ENCODE data around the gene DEPDC1. TPM values are rescaled to one million over a fixed set of nuclear protein-coding genes. Genes with fewer than 3 reads are reported as not detected.
"Not testable (repeated sequence)": the region's sequence is repeated elsewhere in the genome, so short reads cannot be mapped to it uniquely, and the experiment has no call there.

DEPDC1 gene
- total RNA-seq, 1 donor from 2014 or later, result 0.19 TPM

GRCh38 chr1:68479501-68479900, 17.4 kb downstream of the DEPDC1 start:
- no peak for DNase-seq (ENCODE audit: low spot score)
- intact Hi-C loops (cut with DNase I), result no loop called here

- intact Hi-C loops (cut with DNase I), result no loop called here
- DNase-seq (ENCODE audit: low spot score), result no peak
These were observed 18.2 kb downstream of the DEPDC1 start for GRCh38 chr1:68478662-68479061.

GRCh38 chr1:68476626-68477025, 20.3 kb downstream of the DEPDC1 start:
- DNase-seq (ENCODE audit: low spot score); intact Hi-C loops (cut with DNase I): not testable (repeated sequence)

- no peak for DNase-seq (ENCODE audit: low spot score)
- intact Hi-C loops (cut with DNase I), result no loop called here
These were observed 23.8 kb downstream of the DEPDC1 start for GRCh38 chr1:68473060-68473459.

GRCh38 chr1:68470388-68470970, 26.4 kb downstream of the DEPDC1 start:
- no peak for DNase-seq (ENCODE audit: low spot score)
- intact Hi-C loops (cut with DNase I), result no loop called here

- intact Hi-C loops (cut with DNase I), result no loop called here
- no peak for DNase-seq (ENCODE audit: low spot score)
These were observed 32.0 kb downstream of the DEPDC1 start for GRCh38 chr1:68464891-68465290.

GRCh38 chr1:68460935-68461334, 35.9 kb downstream of the DEPDC1 start:
- DNase-seq (ENCODE audit: low spot score), result no peak
- intact Hi-C loops (cut with DNase I), result no loop called here

- DNase-seq (ENCODE audit: low spot score), result no peak
- intact Hi-C loops (cut with DNase I), result no loop called here
These were observed 37.1 kb downstream of the DEPDC1 start for GRCh38 chr1:68459796-68460195.

- DNase-seq (ENCODE audit: low spot score), result no peak
- intact Hi-C loops (cut with DNase I), result no loop called here
These were observed 37.8 kb downstream of the DEPDC1 start for GRCh38 chr1:68459091-68459490.

- no peak for DNase-seq (ENCODE audit: low spot score)
These were observed 40.7 kb downstream of the DEPDC1 start for GRCh38 chr1:68456202-68456601.

GRCh38 chr1:68454534-68454933, 42.3 kb downstream of the DEPDC1 start:
- DNase-seq (ENCODE audit: low spot score), result no peak
- intact Hi-C loops (cut with DNase I), result no loop called here

More at GRCh38 chr1:68456202-68456601, 40.7 kb downstream of the DEPDC1 start:
- intact Hi-C loops (cut with DNase I), result no loop called here

- intact Hi-C loops (cut with DNase I), result no loop called here
These were observed 43.7 kb downstream of the DEPDC1 start for GRCh38 chr1:68453060-68453670.

GRCh38 chr1:68449901-68450300, 47.0 kb downstream of the DEPDC1 start, which contains the start of gene RPE65:
Gene RPE65 (minus strand): TSS chr1:68449954. CDS start chr1:68449905, 49 bp downstream.
- no peak for DNase-seq (ENCODE audit: low spot score)
- intact Hi-C loops (cut with DNase I), result loop anchor here (10.0 kb wide), 1 partner anchor 335 kb away; no protein-coding TSS in a partner anchor

More at GRCh38 chr1:68453060-68453670, 43.7 kb downstream of the DEPDC1 start:
- DNase-seq (ENCODE audit: low spot score), result no peak

- intact Hi-C loops (cut with DNase I), result loop anchor here (10.0 kb wide), 1 partner anchor 334 kb away; no protein-coding TSS in a partner anchor
- DNase-seq (ENCODE audit: low spot score), result no peak
These were observed 48.5 kb downstream of the DEPDC1 start for GRCh38 chr1:68448365-68448764.

GRCh38 chr1:68445709-68446108, 51.2 kb downstream of the DEPDC1 start:
- DNase-seq (ENCODE audit: low spot score), result no peak
- intact Hi-C loops (cut with DNase I), result loop anchor here (10.0 kb wide), 1 partner anchor 331 kb away; no protein-coding TSS in a partner anchor

GRCh38 chr1:68442822-68443556, 53.9 kb downstream of the DEPDC1 start:
- intact Hi-C loops (cut with DNase I), result loop anchor here (5.0 to 10.0 kb wide), 2 partner anchors 91 to 328 kb away; no protein-coding TSS in a partner anchor
- DNase-seq (ENCODE audit: low spot score), result no peak

- intact Hi-C loops (cut with DNase I), result loop anchor here (5.0 to 10.0 kb wide), 2 partner anchors 90 to 327 kb away; no protein-coding TSS in a partner anchor
- DNase-seq (ENCODE audit: low spot score), result no peak
These were observed 54.9 kb downstream of the DEPDC1 start for GRCh38 chr1:68442006-68442405.

- DNase-seq (ENCODE audit: low spot score), result no peak
- intact Hi-C loops (cut with DNase I), result no loop called here
These were observed 58.6 kb downstream of the DEPDC1 start for GRCh38 chr1:68438310-68438709.

GRCh38 chr1:68433395-68433794, 63.5 kb downstream of the DEPDC1 start:
- DNase-seq (ENCODE audit: low spot score), result no peak
- intact Hi-C loops (cut with DNase I), result no loop called here

GRCh38 chr1:68431076-68431475, 65.8 kb downstream of the DEPDC1 start:
- DNase-seq (ENCODE audit: low spot score), result no peak
- intact Hi-C loops (cut with DNase I), result no loop called here

All from cardiac septum (tissue), 1 donor.